T-helper 9 cell (primary cell): ENCODE results near the gene RASGRP3.
"Not testable (repeated sequence)": the region's sequence is repeated elsewhere in the genome, so short reads cannot be mapped to it uniquely, and the experiment has no call there.

ENCODE experiments used
- DNase-seq: peaks from one replicate; pipeline ENCODE4 v3.0.0-alpha.2; 2020
- total RNA-seq, 2 donors: gene quantifications; one replicate each; lab custom pipeline; 2026; lab: John Stamatoyannopoulos, UW

RASGRP3 gene
- total RNA-seq, result 6.0 to 10.8 reads per million in 2 donors

- peak; percentile 33 for DNase-seq
Observed at GRCh38 chr2:33476131-33476792, at the start of gene RASGRP3. TSS of gene RASGRP3 (plus strand) at chr2:33476649. CDS start at chr2:33515137, 38,488 bp downstream.

GRCh38 chr2:33426666-33427231, 49.7 kb upstream of the RASGRP3 start:
- no peak for DNase-seq

- no peak for DNase-seq
Observed at GRCh38 chr2:33430077-33430476, 46.4 kb upstream of the RASGRP3 start.

- DNase-seq, result no peak
Observed at GRCh38 chr2:33430856-33431255, 45.6 kb upstream of the RASGRP3 start.

GRCh38 chr2:33432871-33433270, 43.6 kb upstream of the RASGRP3 start:
- no peak for DNase-seq

- no peak for DNase-seq
Observed at GRCh38 chr2:33433279-33434235, 42.9 kb upstream of the RASGRP3 start.

GRCh38 chr2:33435518-33435917, 40.9 kb upstream of the RASGRP3 start:
- DNase-seq, result no peak

- DNase-seq, result no peak
Observed at GRCh38 chr2:33436083-33436482, 40.4 kb upstream of the RASGRP3 start.

- DNase-seq, result no peak
Observed at GRCh38 chr2:33437297-33437696, 39.2 kb upstream of the RASGRP3 start.

GRCh38 chr2:33437815-33438214, 38.6 kb upstream of the RASGRP3 start:
- DNase-seq, result no peak

- no peak for DNase-seq
Observed at GRCh38 chr2:33441235-33441810, 35.1 kb upstream of the RASGRP3 start.

GRCh38 chr2:33442052-33442451, 34.4 kb upstream of the RASGRP3 start:
- DNase-seq, result not testable (repeated sequence)

- DNase-seq, result no peak
Observed at GRCh38 chr2:33442528-33443079, 33.8 kb upstream of the RASGRP3 start.

- no peak for DNase-seq
Observed at GRCh38 chr2:33443274-33443829, 33.1 kb upstream of the RASGRP3 start.

GRCh38 chr2:33444967-33445366, 31.5 kb upstream of the RASGRP3 start:
- no peak for DNase-seq

GRCh38 chr2:33448220-33448899, 28.1 kb upstream of the RASGRP3 start:
- DNase-seq, result no peak

- no peak for DNase-seq
Observed at GRCh38 chr2:33451214-33451613, 25.2 kb upstream of the RASGRP3 start.

GRCh38 chr2:33451825-33452224, 24.6 kb upstream of the RASGRP3 start:
- DNase-seq, result no peak

- no peak for DNase-seq
Observed at GRCh38 chr2:33452545-33452944, 23.9 kb upstream of the RASGRP3 start.

- DNase-seq, result no peak
Observed at GRCh38 chr2:33453905-33454479, 22.5 kb upstream of the RASGRP3 start.

- no peak for DNase-seq
Observed at GRCh38 chr2:33457556-33458247, 18.7 kb upstream of the RASGRP3 start.
